GM21526 (cell line): ENCODE data around the gene BICRAL.

ENCODE experiments used
- ATAC-seq: cut with Tn5 transposase; IDR thresholded peaks from one replicate; pipeline ENCODE4 v1.9.1; 2021; ENCODE audit warnings: moderate library complexity; ENCODE audit not compliant: unreplicated experiment, low FRiP score

BICRAL gene

GRCh38 chr6:42764911-42765648 lies 16.8 kb upstream of the BICRAL start:
- no peak for ATAC-seq

- ATAC-seq: no peak
Measured at GRCh38 chr6:42766163-42766670, 15.6 kb upstream of the BICRAL start.

DNA sequence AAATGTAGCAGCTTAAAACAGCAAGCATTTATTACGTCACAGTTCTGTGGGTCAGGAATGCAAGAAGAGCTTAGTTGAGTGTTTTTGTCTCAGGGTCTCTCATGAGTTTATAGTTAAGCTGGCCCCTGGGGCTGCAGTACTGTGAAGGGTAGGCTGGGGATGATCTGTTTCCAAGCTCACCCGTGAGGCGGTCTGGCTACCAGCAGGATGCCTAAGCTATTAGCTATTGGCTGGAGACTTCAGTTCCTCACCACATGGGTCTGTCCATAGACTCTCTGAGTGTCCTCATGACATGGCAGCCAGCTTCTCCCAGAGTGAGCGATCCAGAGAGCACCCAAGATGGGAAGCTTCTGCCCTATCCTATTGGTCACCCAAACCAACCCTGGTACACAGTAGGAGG lies 12.8 kb upstream of the BICRAL start:
- ATAC-seq: no peak

- no peak for ATAC-seq
Measured at GRCh38 chr6:42769836-42770235, 12.0 kb upstream of the BICRAL start.

GRCh38 chr6:42771741-42772100 lies 10.1 kb upstream of the BICRAL start:
- ATAC-seq: no peak

GRCh38 chr6:42774201-42774600 lies 7.7 kb upstream of the BICRAL start:
- no peak for ATAC-seq

DNA sequence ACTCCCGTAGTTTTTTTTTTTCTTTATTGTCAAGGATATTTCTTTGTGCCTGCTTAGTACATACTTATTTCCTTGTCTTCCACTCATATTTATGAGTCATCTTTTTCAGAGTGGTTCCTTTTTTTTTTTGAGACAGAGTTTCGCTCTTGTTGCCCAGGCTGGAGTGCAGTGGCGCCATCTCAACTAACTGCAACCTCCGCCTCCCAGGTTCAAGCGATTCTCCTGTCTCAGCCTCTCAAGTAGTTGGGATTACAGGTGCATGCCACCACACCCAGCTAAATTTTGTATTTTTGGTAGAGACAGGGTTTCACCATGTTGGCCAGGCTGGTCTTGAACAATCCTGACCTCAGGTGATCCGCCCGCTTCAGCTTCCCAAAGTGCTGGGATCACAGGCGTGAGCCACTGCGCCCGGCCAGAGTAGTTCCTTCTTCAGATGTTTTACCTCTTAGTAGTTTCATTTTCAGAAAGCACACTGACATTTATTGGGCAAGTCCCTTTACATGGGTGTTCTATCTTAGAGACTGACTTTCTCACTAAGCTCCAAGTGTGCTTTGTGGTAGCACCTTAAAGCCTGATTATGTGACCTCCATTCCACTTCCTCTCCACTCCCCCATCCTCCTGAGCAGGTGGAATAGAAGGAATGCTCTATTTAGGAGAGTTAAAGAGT lies 6.9 kb upstream of the BICRAL start:
- ATAC-seq: peak; percentile 37

DNA sequence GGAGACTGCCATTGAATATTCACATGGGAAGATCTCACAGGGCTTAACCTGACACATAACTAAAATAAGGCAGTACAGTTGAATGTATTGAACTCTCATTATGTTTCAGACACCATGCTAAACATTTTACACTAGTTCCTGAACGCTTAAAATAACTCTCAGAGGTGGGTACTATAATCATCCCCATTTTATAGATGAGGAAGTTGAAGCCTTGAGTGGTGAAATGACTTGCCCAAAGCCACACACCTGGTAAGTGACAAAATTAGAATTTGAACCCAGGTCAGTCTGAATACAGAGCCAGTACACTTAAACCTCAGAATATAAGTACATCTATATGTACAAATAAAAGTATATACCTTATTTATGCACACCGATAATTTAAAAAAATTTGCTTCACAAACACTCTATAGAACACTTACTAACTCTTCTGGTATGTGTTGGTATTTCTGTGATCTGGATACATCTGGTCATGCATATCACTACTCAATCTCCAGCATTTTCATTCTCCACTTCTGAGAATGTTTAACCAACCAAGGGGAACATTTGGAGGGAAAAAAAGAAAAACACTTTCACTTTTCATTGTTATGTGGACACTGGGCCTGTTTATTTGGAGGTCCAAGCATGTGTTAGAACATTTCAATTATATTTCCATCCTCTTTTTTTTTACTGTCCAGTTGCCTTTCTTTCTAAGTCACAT lies 4.6 kb upstream of the BICRAL start:
- ATAC-seq: no peak

DNA sequence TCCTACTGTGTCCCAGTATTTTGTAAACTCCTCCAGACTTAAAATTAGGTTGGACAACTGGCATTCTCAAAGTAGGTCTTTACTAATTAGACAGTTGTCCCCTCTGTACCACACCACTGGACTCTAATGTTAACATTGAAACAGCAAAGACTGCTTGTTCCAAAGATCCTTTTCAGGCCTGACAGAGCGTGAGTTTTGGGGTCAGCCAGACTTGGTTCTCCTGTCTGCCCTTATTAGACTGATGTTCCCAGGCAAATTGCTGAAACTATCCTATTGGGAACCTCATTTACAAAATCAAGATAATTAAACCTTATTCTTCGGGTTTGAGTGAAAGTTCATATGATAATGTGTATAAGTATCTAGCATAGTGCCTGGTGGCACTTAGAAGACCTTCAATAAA lies 3.7 kb upstream of the BICRAL start:
- ATAC-seq: no peak

DNA sequence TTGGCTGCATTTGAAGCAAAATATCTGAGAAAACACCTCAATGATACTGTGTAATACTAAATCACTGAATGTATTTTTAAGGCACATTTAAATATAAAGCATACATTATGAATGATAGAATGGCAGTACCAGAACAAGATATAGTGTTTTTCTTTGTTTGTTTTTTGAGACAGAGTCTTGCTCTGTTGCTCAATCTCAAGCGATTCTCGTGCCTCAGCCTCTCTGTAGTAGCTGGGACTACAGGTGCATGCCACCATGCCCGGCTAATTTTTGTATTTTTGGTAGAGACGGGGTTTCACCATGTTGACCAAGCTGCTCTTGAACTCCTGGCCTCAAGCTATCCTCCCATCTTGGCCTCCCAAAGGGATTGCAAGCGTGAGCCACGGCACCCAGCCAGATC lies 2.3 kb upstream of the BICRAL start:
- no peak for ATAC-seq

GRCh38 chr6:42781546-42781795 lies 381 bp upstream of the BICRAL start:
- no peak for ATAC-seq

GRCh38 chr6:42782689-42783176 lies 881 bp downstream of the BICRAL start:
- ATAC-seq: no peak

DNA sequence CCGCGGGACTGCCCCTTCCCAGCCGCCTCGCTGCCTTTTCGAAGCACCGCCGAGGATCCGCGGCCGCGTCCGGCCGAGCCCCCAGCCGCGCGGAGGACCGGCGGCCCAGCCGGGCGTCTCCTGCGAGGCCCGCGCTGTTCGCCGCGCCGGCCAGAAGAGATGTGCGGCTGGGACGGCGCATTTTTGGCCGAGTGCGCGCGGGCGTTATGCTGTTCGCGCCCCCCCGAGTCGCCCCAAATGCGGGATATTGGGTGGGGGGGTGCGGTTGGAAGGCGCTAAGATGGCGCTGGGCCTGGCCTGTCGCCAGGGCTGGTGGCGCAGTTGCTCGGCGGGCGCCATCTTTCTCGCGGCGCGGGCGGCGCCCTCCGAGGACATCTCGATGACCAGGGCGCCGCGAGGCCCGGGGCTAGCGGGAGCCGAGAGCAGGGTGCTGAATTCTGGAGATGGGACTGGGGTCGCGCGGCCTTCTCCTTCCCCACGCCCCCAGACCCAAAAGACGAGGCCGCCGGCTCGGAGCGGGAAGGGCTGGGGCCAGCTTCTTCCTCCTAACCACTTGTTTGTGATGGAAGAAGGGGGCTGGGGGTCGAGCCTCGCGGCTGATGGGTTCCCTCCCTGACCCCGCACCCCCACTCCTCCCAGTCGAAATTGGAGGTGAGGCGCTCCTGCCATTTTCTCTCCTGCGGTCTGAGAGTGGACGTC lies 1.5 kb downstream of the BICRAL start:
- ATAC-seq: no peak

DNA sequence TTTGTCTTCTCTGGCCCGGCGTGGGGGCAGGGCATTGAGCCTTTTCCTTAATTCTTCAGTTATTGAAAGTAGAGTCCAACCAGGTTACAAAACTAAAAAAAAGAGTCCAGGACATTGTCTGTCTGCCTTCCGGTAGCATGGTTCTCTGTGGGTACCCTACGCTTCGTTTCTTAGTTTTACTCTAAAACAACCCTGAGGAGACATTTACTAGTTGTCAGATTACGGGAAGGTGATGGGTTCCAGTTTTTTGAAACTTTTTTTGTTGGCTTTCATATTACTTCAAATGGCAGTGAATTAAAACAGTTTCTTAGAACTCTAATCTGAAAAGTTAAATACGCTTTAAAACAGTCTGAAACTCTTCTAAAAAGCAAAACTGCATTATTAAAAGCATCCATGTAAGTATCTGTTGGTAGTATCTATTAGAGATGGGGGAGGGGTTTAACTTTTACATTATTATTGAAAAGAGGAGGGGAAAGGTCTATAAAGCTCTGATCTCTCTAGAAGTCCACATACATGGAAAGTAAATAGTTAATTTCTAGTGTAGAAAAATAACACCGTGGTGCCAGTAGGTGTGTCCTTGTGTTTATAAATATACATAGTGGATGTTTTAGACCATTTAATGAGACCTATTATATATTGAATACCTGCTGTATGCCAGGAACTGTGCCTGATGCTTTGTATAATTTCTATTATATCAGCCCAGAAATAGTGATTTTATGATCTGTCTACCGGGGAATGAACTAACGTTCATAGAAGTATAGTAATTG lies 2.2 kb downstream of the BICRAL start:
- ATAC-seq: no peak

- no peak for ATAC-seq
Measured at GRCh38 chr6:42784717-42785498, 3.1 kb downstream of the BICRAL start.

GRCh38 chr6:42786525-42786985 lies 4.7 kb downstream of the BICRAL start:
- no peak for ATAC-seq

- ATAC-seq: no peak
Measured at GRCh38 chr6:42787063-42787472, 5.2 kb downstream of the BICRAL start.

DNA sequence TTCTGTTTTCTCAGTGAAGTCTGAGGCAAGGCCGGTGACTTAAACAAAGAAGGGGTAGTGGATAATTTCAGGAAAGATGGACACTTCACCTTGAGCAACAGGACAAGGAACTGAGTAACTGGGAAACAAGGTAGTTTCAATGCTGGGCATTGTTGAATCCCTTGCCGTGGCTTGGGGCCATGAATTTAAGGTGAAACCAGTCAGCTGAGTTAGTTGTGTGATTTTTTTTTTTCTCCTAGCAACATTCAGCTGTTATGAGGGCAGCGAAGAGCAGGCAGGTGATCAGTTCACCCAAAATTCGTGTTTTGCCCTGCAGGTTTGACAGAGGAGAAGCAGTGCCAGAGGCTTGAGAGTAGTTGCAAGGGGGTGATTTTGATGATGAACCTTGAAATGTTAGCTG lies 6.8 kb downstream of the BICRAL start:
- ATAC-seq: no peak

- ATAC-seq: no peak
Measured at GRCh38 chr6:42790549-42791181, 8.8 kb downstream of the BICRAL start.
